GM19023 (cell line): Measurements from ENCODE around the gene FKBP1B.
"Not testable (repeated sequence)": the region's sequence is repeated elsewhere in the genome, so short reads cannot be mapped to it uniquely, and the experiment has no call there.

Experiments
- ATAC-seq: cut with Tn5 transposase; IDR thresholded peaks from one replicate; pipeline ENCODE4 v1.9.1; 2021; ENCODE audit warnings: mild to moderate bottlenecking, moderate library complexity; ENCODE audit not compliant: unreplicated experiment

FKBP1B gene

DNA sequence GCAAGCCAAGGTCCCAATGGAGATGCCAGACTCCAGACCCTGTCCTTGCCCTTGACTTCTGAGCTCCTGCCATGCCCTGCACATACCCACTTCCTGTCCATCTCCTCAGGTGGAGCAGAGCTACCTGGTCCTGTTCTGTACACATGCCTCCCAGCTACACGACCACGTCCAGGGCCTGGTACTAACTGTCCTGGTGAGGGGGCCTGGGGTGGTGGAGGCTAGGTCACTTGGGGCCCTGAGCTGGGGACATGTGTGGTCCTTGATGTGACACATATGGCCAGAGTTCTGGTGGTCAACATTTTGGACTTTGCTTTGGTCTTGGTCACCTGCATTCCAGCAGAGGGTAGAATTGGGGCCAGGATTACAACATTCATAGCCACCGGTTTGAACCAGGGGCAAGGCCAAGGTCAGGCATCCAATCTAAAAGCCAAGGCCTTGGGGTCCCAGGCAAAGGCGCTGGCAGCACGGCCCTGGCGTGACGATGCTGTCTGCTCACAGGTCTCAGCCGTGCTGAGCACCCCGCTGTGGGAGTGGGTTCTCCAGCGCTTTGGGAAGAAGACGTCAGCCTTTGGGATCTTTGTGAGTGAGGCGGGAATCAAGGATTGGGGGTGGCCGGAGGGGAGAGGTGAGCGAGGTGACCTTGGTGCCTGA lies 27.1 kb upstream of the FKBP1B start:
- no peak for ATAC-seq

DNA sequence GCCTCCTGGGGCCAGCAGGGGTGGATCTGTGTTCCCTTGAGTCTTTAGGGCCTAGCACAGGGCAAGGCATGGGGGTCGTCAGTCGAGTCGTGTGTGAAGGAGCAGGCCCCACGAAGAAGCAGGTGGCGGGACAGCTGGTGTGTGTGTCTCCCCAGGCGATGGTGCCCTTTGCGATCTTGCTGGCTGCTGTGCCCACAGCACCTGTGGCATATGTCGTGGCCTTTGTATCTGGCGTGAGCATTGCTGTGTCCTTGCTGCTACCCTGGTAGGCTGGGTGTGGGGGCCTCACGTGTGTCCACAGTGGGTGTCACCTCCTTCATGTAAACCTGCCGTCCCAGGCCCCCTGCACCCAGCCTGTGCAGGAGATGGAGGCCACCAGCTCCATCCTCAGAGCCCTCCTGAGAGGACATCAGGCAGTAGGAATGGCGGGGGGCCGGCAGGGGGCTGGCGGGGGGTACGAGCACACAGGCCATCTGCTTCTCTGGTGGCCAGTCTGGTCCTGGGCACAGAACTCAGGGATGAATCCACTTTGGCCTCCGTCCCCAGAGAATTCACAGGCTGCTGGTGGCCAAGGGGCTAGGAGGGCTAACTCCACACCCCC lies 26.5 kb upstream of the FKBP1B start:
- no peak for ATAC-seq

DNA sequence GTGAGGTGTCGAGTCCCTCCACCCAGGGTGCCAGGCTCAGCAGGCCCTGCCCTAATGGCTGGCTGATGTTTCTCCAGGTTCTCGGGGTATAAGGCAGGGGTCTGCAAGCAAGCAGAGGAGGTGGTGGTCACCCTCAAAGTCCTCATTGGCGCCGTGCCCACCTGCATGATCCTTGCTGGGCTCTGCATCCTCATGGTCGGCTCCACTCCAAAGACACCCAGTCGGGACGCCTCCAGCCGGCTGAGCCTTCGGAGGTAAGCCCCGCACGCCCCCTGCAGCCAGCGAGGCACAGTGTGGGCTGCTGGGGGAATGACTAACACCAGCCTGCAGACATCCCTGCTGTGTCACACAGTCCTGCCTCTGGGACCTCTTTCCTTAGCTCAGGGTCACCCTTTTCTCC lies 25.5 kb upstream of the FKBP1B start:
- no peak for ATAC-seq

DNA sequence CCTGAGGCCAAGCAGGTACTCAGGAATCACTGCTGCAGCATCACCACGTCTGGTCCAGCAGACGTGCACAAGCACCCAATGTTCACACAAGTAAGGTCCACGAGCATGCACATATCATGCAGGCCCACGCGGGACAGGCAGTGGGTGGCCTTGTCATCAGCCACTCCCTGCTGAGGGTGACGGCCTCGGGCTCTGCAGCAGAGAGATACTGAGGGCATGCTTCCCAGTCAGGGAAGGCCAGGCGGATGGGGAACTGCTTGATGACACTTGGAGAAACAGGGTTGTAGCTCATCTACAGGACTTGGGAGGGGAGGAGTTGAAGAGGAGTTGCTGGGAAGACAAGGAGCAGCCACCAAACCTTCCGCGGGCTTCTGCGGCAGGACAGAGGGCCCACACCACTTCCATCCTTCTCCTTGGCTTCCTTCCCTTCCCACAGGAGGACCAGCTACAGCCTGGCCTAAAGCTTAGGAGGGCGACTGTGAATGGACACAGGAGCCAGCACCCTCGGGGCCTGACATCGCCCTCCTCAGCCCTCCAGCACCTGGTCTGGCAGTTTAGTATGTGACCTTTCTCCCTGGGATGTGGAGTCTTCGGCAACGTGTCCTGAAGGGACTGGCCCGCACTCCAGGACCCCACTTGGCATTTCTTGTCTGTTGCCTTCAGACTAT lies 24.4 kb upstream of the FKBP1B start:
- no peak for ATAC-seq

DNA sequence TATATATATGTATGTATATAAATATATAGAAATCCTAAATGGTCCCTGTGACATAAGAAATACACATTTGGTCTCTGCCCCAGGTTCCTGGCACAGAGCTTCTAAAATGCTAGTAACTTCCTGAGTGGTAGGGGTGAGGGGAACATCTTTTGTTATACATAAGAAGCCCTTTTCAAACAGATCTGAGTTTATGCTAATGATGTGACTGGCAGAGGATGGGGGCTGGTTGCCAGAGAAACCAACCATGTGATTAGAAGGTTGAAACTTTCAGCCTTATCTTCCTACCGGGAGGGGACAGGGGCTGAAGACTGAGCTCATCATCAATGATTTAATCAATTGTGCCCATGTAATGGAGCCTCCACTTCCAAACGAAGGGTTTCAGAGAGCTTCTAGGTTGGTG lies 23.3 kb upstream of the FKBP1B start:
- ATAC-seq, result no peak

DNA sequence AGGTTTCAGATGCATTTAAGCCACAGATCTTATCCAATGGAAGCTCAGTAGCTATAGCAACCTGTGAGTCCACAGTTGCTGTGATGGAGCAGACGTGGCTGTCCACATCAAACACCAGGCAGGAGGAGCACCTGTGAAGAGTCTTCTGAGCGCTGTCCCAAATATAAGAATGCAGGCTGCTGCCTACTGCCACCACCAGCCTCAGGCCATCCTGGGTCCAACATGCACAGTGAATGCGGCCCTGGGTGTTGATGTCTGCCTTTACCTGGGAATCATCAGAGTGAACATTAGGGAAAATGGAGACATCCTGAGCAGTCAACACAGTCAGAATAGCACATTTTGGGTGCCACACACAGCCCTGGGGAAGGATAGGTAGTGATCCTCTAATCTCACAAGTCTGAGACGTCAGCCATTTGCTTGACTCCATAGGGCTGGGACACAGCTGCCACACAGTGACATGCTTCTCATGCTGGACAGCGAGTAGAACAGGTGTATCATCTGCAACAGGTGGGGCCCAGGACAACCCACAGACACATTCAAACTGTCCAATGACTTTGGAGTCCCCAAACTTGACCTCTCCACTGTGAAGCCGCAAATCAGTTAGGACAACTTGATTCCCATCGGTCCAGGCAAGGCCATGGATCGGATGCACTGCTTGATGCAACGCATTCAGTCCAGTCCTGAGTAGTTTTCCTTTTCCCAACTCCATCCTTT lies 10.6 kb upstream of the FKBP1B start:
- ATAC-seq, result no peak

DNA sequence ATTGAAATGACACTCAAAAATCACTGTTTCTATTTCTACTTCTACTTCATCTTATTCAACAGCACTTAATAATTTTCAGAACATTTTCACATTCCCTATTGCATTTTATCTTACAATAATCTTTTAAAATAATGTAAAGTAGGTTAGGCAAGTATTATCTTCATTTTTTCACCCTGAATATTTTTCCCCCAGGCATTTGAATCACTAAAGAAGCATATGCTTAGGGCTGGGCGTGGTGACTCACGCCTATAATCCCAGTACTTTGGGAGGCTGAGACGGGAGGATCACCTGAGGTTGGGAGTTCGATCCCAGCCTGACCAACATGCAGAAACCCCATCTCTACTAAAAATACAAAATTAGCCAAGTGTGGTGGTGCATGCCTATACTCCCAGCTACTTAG lies 9.0 kb upstream of the FKBP1B start:
- no peak for ATAC-seq

DNA sequence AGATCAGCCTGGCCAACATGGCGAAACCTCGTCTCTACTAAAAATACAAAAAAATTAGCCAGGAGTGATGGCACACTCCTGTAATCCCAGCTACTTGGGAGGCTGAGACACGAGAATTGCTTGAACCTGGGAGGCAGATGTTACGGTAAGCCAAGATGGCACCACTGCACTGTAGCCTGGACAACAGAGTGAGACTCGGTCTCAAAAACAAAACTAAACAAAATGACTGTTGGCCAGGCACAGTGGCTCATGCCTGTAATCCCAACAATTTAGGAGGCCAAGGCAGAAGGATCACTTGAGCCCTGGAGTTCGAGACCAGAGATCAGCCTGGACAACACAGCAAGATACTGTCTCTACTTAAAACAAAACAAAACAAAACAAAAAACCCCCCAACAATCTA lies 6.4 kb upstream of the FKBP1B start:
- ATAC-seq, result not testable (repeated sequence)

DNA sequence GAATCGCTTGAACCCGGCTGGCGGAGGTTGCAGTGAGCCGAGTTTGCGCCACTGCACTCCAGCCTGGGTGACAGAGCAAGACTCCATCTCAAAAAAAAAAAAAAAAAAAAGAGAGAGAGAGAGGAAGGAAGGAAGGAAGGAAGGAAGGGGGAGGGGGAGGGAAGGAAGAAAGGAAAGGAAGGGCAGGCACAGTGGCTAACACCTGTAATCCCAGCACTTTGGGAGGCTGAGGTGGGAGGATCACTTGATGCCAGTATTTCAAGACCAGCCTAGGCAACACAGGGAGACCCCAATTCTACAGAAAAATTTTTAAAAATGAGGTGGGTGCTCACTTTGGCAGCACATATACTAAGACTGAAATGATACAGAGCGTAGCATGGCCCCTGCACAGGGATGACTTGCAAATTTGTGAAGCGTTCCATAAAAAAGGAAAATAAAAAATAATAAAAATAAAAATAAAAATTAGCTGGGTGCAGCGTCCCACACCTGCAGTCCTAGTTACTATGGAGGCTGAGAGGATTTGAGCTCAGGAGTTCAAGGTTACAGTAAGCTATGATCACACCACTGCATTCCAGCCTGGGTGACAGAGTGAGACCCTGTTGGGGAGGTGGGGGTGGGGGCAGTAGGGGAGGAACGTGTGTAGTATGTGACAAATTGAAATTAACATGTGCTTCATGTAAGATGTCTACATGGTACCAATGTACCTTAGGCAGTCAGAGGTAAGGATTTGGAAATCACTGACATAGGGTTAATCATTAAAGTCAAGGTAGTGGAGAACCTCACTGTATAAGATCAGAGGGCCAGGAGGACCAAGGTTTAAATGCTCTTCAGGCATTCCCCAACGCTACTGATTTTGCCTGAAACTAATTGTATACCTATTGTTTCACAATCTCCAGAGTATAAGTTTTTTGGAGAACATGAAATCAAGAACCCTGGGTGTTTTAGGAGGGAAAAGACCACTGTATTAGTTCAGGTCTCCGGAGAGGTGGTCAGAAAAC lies 3.7 kb upstream of the FKBP1B start:
- no peak for ATAC-seq

DNA sequence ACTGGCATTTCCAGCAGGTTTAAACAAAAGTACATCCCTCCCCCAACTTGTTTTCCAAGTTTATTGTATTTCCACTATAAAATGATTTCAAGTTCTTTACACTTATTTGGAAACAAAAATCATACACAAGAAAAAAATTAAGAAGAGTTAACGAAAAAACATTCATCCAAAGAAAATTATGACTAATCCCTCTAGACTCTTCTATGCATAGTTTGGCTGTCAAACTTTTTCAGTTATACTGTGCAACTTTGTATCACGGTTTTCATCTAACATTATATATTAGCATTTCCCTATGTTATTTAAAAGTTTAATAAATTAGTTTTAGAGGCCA lies 3.0 kb upstream of the FKBP1B start:
- no peak for ATAC-seq

DNA sequence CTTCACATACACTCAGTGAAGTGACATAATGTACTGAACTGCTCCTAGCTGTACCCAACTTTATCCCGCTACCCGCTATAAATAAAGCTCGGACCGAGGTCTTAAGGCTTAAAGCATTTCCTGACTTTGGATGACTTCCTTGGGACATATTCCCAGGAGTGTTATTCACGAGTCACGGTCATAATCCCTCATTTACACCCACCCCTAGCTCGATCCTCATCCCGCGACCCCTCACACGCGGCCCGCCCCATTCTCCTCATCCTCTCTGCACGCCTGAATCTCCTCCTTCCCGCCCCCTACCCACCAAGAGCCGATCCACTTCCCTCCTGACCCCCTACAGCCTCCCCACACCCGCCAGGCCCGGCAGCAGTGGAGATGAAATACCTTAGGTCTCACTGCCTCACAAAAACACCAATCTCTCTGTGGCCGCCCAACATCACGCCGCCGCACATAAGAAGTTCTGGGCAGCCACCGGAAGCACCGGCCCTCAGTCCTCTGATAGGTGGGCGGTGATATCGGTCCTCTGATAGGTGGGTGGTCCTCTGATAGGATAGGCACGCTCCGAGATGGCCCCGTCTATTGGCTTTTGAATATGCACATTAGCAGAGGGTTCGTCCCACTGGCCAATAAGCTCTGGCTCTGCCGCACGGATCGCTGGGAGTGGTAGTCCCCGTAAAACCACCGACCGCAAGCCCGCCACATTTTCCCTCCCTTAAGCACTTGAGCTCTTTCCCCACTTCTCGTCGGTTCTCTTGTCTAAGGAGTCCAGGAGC lies 2.4 kb upstream of the FKBP1B start, which contains the start of gene WDCP:
Gene WDCP, minus strand, starts transcription at position 462 of the 773 bp plus-strand sequence. CDS start 7,897 bp downstream, outside the sequence.
- ATAC-seq, result peak; percentile 99

DNA sequence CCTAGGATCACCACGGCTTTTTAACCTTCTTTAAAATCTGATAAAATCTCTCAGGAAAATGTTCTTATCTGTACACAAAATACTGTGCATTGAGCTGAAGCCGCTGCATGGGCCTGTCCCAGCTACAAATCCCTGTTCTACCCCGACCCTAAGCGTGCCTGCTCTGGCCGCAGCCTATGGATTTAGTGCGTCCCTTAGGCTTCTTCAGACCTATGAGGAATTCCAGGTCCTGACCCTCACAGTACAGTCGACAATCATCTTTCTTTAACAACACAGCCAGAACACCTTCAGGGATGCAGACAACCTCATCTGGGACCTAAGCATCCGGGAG lies 1.9 kb upstream of the FKBP1B start:
- no peak for ATAC-seq

DNA sequence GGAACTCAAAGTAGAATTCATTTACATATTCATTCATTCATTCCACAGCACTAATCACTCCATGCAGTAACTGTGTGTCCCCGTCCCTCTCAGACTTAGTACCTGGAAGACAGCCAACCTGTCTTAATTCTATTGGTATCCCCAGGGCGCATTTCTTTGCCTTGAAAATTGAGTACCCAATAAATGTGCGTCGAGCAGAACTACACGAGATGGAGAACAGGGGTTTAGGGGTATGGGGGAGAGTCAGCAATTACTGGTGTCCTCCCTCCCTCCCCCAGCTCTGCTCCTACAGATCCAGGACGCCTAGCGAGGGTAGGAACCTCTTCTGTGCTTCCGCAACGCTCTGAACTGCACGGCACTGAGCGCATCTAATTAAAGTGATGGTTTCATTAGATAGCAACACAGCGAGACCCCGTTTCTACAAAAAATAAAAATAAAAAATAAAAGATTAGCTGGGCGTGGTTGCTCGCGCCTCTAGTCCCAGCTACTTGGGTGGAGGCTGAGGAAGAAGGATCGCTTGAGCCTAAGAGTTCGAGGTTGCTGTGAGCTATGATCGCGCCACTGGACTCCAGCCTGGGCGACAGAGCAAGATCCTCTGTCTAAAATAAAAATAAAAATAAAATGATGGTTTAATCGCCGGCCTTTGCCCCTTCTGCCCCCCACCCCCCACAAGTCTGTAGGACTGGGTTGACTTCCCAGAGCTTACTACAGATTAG lies 614 bp upstream of the FKBP1B start:
- no peak for ATAC-seq

DNA sequence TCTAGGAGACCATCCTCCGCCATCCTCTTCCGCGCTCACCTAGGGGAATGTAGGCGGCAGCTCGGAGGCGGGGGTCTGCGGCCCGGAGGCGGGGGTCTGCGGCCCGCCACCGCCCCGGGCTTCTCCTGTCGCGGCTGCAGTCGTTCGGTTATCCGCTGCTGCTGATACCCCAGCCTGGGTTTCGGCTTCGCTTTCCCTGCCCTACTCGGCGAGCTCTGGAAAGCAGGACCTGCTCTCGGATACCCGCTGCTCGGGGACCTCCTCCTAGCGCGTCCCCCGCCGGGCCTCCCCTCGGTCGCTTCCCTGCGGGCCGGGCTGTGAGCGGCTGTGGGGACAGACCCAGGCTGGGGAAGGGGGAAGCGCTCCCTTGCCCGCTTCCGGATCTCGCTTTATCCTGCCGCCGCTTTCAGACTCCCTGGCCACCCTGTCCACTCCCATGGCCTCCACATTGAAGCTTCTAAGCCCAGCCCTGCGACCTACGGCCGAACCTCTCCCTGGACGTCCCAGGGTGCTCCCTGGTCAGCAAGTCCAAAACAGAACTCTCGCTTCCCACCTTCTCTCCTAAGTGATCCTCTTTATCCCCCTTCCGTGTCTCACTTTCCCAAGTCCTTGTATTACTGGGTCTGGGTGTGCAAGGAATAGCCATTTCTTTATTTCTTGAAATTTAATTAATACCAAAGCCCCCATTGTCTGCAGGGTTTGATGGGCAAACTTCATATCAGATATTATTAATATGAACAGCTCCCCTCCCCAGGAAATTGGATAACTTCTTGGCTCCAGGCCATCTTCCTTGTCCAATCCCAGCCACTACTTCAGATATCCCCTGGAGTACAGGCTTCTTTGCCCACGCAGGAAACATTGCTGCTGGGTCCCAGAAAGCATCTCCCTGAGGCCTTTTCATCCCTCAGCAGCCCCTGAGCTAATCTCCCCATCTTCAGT lies 769 bp downstream of the FKBP1B start:
- ATAC-seq, result no peak

DNA sequence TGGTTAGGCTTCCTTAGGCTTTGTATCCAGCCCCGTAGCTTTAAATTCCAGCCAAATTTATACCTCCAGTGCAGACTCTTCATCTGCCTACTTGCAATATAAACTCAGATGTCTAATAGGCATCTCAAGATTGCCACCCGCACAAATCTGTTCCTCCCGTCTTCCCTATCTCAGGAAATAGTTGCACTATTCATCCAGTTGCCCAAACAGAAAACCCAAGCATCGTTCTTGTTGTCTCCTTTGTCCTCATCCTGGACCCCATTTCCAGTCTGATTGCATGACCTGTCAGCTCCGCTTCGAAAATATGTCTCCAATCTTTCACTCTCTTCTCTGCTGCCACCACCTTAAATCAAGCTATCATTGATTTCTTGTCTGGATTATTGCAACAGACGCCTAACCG lies 2.3 kb downstream of the FKBP1B start:
- ATAC-seq, result no peak

DNA sequence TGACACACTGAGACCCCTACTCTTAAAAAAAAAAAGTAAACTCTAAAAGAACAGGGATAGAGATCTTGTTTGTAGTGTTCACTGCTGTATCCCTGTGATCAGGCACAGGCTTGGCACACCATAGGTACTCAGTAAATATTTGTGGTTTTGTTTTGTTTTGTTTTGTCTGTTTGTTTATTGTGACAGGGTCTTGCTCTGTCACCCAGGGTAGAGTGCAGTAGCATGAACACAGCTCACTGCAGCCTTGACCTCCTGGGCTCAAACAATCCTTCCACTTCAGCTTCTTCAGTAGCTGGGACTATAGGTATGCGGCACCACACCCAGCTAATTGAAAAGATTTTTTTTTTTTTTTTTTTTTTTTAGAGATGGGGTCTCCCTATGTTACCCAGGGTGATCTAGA lies 3.4 kb downstream of the FKBP1B start:
- ATAC-seq, result no peak

DNA sequence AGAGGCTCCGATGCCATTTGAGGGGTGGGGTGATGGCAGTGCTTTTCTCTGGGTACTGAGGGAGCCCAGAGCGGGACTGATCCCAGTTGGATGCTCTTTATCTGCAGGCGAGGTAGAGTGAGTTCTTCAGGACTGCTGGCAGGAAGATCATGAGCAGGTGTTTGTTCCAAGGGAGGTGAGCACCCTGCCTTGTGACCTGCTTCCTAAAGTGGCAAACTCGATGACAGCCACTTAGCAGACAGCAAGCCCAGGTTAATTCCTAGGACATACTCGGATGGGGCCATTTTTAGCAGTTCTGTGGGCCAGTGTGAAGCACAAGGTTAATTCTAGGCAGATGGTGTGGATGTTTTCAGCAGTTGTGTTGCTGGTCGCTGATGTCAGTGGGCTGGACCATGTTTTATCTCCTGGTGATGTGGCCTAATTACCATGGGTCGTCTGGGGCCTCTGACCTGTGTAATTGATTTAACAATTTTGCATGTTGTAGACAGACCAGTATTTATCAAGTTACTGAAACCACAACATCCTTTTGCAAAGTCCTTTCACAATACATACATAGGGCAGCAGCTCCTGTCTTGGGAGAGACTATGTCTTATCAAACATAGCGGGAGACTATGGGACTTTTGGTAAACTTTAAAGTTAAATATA lies 4.9 kb downstream of the FKBP1B start:
- ATAC-seq, result no peak

DNA sequence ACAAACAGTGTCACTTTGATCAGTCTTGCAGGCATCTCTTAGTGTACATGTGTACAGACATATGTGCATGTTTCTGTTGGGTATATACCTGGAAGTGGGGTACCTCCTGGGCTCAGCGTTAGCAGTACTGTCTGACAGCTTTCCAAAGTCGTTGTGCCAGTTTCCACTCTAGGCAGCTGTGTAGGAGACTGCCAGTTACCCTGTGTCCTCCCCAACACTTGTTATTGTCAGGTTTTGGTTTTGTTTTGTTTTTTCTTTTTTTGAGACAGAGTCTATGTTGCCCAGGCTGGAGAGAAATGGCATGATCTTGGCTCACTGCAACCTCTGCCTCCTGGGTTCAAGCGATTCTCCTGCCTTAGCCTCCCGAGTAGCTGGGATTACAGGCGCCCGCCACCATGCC lies 6.2 kb downstream of the FKBP1B start:
- ATAC-seq, result no peak
